WI38 (cell line): ENCODE measurements around the gene CPN1.
"Not testable (repeated sequence)": the region's sequence is repeated elsewhere in the genome, so short reads cannot be mapped to it uniquely, and the experiment has no call there.

Source experiments
- H3K4me3 ChIP-seq: 2 replicates; pipeline ENCODE4 v1.5.1; 2011; ENCODE audit warnings: low read depth, mild to moderate bottlenecking, control low read depth, low read length
- TF ChIP-seq, protein P1 (sequence below): IDR thresholded peaks from 2 replicates; pipeline ENCODE4 v1.5.1; 2012; ENCODE audit warnings: low read depth, mild to moderate bottlenecking, control low read depth, low read length

CPN1 gene

GRCh38 chr10:100081075-100082001 is at the start of gene CPN1:
Gene CPN1, minus strand, starts transcription at chr10:100081869. Its CDS starts 244 bp downstream, at chr10:100081625.
- TF ChIP-seq, protein P1, sequence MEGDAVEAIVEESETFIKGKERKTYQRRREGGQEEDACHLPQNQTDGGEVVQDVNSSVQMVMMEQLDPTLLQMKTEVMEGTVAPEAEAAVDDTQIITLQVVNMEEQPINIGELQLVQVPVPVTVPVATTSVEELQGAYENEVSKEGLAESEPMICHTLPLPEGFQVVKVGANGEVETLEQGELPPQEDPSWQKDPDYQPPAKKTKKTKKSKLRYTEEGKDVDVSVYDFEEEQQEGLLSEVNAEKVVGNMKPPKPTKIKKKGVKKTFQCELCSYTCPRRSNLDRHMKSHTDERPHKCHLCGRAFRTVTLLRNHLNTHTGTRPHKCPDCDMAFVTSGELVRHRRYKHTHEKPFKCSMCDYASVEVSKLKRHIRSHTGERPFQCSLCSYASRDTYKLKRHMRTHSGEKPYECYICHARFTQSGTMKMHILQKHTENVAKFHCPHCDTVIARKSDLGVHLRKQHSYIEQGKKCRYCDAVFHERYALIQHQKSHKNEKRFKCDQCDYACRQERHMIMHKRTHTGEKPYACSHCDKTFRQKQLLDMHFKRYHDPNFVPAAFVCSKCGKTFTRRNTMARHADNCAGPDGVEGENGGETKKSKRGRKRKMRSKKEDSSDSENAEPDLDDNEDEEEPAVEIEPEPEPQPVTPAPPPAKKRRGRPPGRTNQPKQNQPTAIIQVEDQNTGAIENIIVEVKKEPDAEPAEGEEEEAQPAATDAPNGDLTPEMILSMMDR, result no peak
- H3K4me3 ChIP-seq, result no peak within 1 kb of the TSS

- no peak overlapping the region for H3K4me3 ChIP-seq
- TF ChIP-seq, protein P1, result no peak
Measured at GRCh38 chr10:100130831-100131230, 49.2 kb upstream of the CPN1 start.

DNA sequence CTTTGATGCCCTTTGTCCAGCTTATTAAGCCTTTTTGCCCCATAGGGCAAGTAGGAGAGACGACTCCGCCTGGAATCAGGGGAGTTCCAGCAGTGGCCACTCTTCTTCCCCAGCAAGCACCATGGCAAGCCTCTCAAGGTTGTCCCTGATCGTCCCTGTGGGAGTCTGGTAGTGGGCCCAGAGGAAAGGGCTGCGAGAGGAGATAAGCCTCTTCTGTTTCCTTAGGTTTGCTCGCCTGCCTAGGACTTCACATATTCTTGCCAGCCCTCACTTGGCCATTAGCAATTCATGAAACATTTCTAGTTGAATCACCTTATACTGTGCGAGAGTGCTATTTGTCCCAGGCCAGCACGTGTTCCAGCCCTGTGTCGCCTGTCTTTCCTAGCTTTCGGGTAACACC is 47.8 kb upstream of the CPN1 start:
- no peak overlapping the region for H3K4me3 ChIP-seq
- TF ChIP-seq, protein P1, result no peak

- H3K4me3 ChIP-seq, result no peak overlapping the region
- TF ChIP-seq, protein P1, result no peak
Measured at GRCh38 chr10:100128951-100129350, 47.3 kb upstream of the CPN1 start.

GRCh38 chr10:100125335-100125734 is 43.7 kb upstream of the CPN1 start:
- not testable (repeated sequence) for H3K4me3 ChIP-seq

DNA sequence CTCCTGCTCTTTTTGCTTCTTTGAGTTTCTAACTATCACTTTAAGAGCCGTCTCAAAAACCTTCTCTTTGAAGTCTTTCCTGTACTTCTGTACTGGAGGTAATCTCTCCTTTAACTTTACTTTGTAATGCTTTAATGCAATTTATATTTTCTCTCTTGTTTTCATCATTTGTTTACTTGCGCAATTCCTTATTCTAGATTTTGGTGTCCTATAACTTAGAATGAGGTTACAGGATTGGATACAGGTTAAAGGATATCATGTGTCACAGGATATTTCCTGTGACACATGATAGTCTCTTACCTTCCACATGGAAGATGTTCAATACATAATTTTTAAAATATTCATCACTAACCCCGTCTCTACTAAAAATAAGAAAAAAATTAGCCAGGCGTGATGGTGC is 42.4 kb upstream of the CPN1 start:
- no peak overlapping the region for H3K4me3 ChIP-seq
- TF ChIP-seq, protein P1, result no peak

DNA sequence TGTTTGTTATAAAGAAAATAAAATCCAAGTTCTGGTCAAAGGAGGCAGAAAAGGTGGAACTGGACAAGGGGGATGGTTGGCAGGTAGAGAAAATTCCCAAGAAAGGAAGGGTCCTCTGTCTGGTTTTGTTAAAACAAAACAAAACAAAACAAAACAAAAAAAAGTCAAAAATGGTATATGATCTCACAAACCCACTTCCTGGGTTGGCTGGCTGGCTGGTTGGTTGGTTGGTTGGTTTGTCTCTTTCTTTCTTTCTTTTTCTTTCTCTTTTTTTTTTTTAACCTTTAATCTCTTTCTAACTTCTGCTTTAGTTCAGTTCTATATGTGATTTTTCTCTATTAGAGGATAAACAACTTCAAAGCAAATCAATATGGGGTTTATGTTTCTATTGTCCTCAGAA is 41.1 kb upstream of the CPN1 start:
- TF ChIP-seq, protein P1, result no peak
- H3K4me3 ChIP-seq, result no peak overlapping the region

- TF ChIP-seq, protein P1, result no peak
- no peak overlapping the region for H3K4me3 ChIP-seq
Measured at GRCh38 chr10:100120550-100120949, 38.9 kb upstream of the CPN1 start.
